Colonic mucosa (tissue), 4 donors: ENCODE data around the gene FRS2. TPM values are rescaled to one million over a fixed set of nuclear protein-coding genes. Genes with fewer than 3 reads are reported as not detected.

Experiments
- DNase-seq: peaks from one replicate; pipeline ENCODE4 v3.0.0-alpha.2; 2020
- H3K27ac ChIP-seq: fragments of 200-600 bp; one replicate; pipeline ENCODE4 v1.8.0; 2021
- H3K27me3 ChIP-seq: fragments of 200-600 bp; one replicate; pipeline ENCODE4 v1.8.0; 2021
- H3K36me3 ChIP-seq: fragments of 200-600 bp; one replicate; pipeline ENCODE4 v1.8.0; 2021
- H3K4me1 ChIP-seq: fragments of 200-600 bp; one replicate; pipeline ENCODE4 v1.8.0; 2021; ENCODE audit warnings: mild to moderate bottlenecking
- H3K4me3 ChIP-seq: fragments of 200-600 bp; one replicate; pipeline ENCODE4 v1.8.0; 2021
- H3K9ac ChIP-seq, 2 donors: one replicate each; pipeline ENCODE4 v1.7.0; 2013; ENCODE audit warnings: control low read depth in 2 of 2, low read depth in 2 of 2, low read length in 2 of 2
- H3K9me3 ChIP-seq: fragments of 200-600 bp; one replicate; pipeline ENCODE4 v1.8.0; 2021
- intact Hi-C: fragments of 100-400 bp; cut with DNase I; formaldehyde crosslinking; loops from one replicate; pipeline ENCODE4 v1.14.1; 2022
- total RNA-seq, 2 donors: library from RNA; stranded (reverse); fragmentation: NEBNext Ultra II Directional in 1 of 2; extraction: Animal tissue kit (Norgen Biotek cat#: 25700) in 1 of 2; gene quantifications; one replicate each; pipeline ENCODE4 v1.2.1, GENCODE V29; 2021
- TF ChIP-seq, protein P1 (sequence below): fragments of 200-600 bp; IDR thresholded peaks from one replicate; pipeline ENCODE4 v1.8.0; 2022; ENCODE audit warnings: antibody characterized with exemption, mild to moderate bottlenecking
- donor health status: healthy.
- donor health status: DM: no; HTN: no; CAD: no.
- donor health status: DM: no; HTN: no; CAD: no.

The FRS2 gene
- total RNA-seq, 2 donors from 2014 or later, result 22.4 to 28.4 TPM

DNA sequence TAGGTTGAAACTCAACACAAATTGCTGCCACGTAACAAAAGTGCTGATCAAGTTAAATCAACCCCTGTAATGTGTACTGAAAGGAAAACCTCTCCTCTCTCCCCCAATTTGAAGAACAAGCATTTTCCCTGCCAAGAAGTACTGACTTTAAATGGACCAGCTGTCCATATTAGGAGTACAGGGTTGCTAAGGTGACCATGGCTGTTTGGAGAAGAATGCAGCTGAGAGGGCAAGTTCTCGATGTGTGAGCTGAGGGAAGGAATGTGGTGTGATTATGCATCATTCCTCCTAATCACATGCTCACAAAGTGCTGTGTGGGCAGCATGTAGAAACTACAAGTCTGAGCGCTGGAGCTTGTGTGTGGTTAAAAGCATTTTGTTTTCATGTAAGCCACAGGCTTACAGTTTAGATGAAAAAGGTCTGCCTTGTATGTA, 64.2 kb downstream of the FRS2 start:
- Histone ChIP-seq H3K27me3 (no peaks in the 10 kb centered on the region), H3K9ac (no peak overlapping the region), H3K36me3 (no peaks in the 10 kb centered on the region), H3K27ac (no peak overlapping the region), H3K9me3 (no peaks in the 10 kb centered on the region), H3K4me3 (no peak overlapping the region), H3K4me1 (no peaks in the 10 kb centered on the region)
- TF ChIP-seq, protein P1, sequence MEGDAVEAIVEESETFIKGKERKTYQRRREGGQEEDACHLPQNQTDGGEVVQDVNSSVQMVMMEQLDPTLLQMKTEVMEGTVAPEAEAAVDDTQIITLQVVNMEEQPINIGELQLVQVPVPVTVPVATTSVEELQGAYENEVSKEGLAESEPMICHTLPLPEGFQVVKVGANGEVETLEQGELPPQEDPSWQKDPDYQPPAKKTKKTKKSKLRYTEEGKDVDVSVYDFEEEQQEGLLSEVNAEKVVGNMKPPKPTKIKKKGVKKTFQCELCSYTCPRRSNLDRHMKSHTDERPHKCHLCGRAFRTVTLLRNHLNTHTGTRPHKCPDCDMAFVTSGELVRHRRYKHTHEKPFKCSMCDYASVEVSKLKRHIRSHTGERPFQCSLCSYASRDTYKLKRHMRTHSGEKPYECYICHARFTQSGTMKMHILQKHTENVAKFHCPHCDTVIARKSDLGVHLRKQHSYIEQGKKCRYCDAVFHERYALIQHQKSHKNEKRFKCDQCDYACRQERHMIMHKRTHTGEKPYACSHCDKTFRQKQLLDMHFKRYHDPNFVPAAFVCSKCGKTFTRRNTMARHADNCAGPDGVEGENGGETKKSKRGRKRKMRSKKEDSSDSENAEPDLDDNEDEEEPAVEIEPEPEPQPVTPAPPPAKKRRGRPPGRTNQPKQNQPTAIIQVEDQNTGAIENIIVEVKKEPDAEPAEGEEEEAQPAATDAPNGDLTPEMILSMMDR, result no peak
- intact Hi-C loops, result no loop called here
- DNase-seq, result peak; percentile 48

DNA sequence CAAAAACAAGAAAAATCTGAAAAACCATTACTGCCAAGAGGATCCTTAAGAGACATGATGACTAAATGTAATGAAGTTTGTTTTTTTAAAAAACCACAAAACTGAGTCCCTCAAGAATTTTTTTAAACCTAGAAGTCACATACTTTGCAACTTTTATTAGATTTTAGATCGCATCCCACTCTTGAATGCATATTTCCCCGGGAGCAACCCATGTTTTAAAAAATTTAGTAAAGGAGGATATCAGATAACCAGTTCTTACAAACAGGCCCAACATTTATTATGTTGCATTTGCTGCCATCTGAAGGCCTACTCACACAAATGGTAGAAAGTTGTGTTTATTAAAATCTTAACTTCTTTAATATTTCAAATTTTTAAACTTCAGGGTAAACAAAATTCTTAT, 70.8 kb downstream of the FRS2 start:
- TF ChIP-seq, protein P1, result no peak
- intact Hi-C loops, result no loop called here
- no peak for DNase-seq

DNA sequence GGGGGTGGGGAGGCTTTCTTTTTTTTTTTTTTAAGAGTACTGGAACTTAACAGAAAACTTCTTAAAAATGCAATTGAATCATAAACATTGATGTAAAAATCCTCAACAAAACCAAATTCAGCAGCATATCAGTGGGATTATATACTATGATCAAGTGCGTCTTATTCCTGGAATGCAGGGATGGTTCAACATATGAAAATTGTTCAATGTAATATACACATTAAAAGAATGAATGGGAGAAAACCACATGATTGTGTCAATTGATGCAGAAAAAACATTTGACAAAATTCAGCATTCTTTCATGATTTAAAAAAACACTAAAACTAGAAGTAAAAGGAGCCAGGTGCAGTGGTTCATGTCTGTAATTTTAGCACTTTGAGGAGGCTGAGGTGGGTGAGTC, 73.9 kb downstream of the FRS2 start:
- no peak for DNase-seq
- Histone ChIP-seq H3K27me3 (no peaks in the 10 kb centered on the region), H3K9me3 (no peaks in the 10 kb centered on the region), H3K4me1 (no peaks in the 10 kb centered on the region), H3K4me3 (no peak overlapping the region), H3K36me3 (no peaks in the 10 kb centered on the region), H3K27ac (no peak overlapping the region), H3K9ac (no peak overlapping the region)
- intact Hi-C loops, result no loop called here
- TF ChIP-seq, protein P1, result no peak

More for the DNA sequence above, 70.8 kb downstream of the FRS2 start:
- no peak overlapping the region for H3K4me3 ChIP-seq
- H3K9ac ChIP-seq, result no peak overlapping the region
- no peak overlapping the region for H3K27ac ChIP-seq
- no peaks in the 10 kb centered on the region for H3K9me3 ChIP-seq
- H3K27me3 ChIP-seq, result no peaks in the 10 kb centered on the region
- no peaks in the 10 kb centered on the region for H3K36me3 ChIP-seq
- H3K4me1 ChIP-seq, result no peaks in the 10 kb centered on the region

DNA sequence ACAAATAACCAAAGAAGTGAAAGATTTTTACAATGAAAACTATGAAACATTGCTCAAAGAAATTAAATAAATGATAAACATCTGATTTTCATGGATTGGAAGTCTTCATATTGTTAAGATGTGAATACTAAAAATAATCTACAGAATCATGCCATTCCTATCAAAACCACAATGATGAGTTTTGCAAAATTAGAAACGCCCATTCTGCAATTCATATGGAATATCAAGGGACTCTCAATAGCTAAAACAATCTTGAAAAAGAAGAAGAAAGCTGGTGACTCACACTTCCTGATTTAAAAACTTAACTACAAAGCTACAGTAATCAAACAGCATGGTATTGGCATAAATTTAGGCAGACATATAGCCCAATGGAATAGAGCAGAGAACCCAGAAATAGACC, 74.9 kb downstream of the FRS2 start:
- Histone ChIP-seq H3K4me1 (no peaks in the 10 kb centered on the region), H3K9ac (no peak overlapping the region), H3K4me3 (no peak overlapping the region), H3K27ac (no peak overlapping the region), H3K9me3 (no peaks in the 10 kb centered on the region), H3K36me3 (no peaks in the 10 kb centered on the region), H3K27me3 (no peaks in the 10 kb centered on the region)
- DNase-seq, result no peak
- intact Hi-C loops, result no loop called here
- TF ChIP-seq, protein P1, result no peak

DNA sequence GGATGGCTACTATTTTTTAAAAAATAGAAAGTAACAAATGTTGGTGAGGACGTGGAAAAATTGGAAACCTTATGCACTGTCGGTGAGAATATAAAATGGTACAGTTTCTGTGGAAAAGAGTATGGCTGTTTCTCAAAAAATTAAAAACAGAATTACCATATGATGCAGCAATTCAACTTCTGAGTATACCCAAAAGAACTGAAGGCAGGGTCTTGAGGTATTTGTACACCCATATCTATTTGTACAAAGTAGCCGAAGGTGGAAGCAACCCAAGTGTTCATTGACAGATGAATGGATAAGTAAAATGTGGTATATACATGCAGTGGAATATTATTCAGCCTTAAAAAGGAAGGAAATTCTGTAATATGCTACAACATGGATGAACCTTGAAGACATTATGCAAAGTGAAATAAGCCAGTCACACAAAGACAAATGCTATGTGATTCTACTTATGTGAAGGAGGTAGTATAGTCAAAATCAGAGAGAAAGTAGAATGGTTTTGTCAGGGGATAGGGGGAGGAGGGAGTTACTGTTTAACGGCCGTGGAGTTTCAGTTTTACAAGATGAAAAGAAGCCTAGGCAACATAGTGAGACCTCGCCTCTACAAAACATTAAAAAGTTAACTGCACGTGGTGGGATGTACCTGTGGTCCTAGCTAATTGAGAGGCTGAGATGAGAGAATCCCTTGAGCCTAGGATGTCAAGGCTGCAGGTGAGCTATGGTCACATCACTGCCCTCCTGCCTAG, 76.7 kb downstream of the FRS2 start:
- Histone ChIP-seq H3K27me3 (no peaks in the 10 kb centered on the region), H3K9me3 (no peaks in the 10 kb centered on the region), H3K9ac (no peak overlapping the region), H3K4me3 (no peak overlapping the region), H3K27ac (no peak overlapping the region), H3K4me1 (no peaks in the 10 kb centered on the region), H3K36me3 (no peaks in the 10 kb centered on the region)
- intact Hi-C loops, result no loop called here
- TF ChIP-seq, protein P1, result no peak
- no peak for DNase-seq
